Measurements from ENCODE around the gene MRPL14.

DNA sequence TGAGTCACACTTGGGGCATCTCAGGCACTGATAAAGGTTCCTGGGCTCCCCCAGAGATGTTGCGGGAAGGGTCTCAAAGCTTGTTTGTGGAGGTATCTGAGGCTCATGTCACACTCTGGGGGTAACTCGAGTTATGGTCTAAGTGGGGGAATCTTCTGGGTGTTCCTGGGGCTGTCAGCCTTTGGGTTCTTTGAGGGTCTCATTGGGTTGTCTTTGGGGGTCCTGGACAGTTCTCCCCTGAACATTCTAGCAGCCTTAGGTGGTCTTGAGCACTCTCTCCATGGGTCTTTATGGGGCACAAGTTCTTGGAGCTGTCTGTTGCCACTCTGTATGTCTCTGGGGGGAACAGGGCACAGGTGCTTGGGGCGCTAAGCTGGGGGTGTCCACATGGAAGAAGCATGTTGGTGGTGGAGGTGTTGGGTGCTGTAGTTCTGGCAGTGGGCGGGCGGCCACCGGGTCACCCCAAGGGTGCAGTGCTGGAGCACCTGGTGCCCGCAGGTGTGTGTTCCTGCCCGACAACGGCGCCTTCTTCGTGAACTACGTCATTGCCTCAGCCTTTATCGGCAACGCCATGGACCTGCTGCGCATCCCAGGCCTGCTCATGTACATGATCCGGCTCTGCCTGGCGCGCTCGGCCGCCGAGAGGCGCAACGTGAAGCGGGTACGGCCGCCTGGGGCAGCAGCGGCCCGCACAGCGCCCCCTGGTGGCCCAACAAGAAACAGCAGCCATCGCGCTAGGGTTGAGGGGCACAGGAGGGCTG, 24.3 kb upstream of the MRPL14 start:
- no peak for TF ChIP-seq POLR2AphosphoS5 (IDR thresholded peaks at IDR 0.05; ENCODE audit: insufficient read depth in 1 of 2, low read depth in 1 of 2)
- TF ChIP-seq POLR2A (IDR thresholded peaks at IDR 0.05): no peak
- TF ChIP-seq, protein P1, sequence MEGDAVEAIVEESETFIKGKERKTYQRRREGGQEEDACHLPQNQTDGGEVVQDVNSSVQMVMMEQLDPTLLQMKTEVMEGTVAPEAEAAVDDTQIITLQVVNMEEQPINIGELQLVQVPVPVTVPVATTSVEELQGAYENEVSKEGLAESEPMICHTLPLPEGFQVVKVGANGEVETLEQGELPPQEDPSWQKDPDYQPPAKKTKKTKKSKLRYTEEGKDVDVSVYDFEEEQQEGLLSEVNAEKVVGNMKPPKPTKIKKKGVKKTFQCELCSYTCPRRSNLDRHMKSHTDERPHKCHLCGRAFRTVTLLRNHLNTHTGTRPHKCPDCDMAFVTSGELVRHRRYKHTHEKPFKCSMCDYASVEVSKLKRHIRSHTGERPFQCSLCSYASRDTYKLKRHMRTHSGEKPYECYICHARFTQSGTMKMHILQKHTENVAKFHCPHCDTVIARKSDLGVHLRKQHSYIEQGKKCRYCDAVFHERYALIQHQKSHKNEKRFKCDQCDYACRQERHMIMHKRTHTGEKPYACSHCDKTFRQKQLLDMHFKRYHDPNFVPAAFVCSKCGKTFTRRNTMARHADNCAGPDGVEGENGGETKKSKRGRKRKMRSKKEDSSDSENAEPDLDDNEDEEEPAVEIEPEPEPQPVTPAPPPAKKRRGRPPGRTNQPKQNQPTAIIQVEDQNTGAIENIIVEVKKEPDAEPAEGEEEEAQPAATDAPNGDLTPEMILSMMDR (IDR thresholded peaks at IDR 0.05): peak; percentile 98 to 99 (median 99)
